T-helper 2 cell treated with Interferon-gamma antibody and Interleukin-4, amounts not matched to agents 100 ng/mL and 5 ng/mL, for 36 hours (primary cell): ENCODE data around the gene RGL4. TPM values are rescaled to one million over a fixed set of nuclear protein-coding genes. Genes with fewer than 3 reads are reported as not detected.
"Not testable (repeated sequence)": the region's sequence is repeated elsewhere in the genome, so short reads cannot be mapped to it uniquely, and the experiment has no call there.

ENCODE experiments used
- intact Hi-C: fragments of 100-400 bp; cut with micrococcal nuclease; formaldehyde crosslinking; loops from one replicate; pipeline ENCODE4 v1.15.1; 2023
- total RNA-seq: library from RNA; stranded (reverse); gene quantifications from 2 replicates; pipeline ENCODE4 v1.2.3, GENCODE V29; 2022

RGL4 gene
- total RNA-seq, 1 donor from 2014 or later = 34.7 TPM

DNA sequence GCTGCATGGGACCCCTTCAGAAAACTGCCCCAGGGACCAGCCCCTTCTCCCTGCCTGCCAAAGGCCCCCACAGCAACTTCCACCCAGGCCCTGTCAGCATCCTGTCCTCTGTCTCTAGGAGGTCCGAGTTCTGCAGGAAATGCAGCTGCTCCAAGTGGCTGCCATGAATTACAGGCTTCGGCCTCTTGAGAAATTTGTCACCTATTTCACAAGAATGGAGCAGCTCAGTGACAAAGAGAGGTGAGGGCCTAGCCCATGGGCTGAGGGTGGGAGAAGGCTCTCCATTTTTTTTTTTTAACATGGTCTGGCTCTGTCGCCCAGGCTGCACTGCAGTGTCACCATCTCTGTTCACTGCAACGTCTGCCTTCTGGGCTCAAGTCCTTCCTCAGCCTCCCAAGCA is 7.3 kb downstream of the RGL4 start:
- intact Hi-C loops = no loop called here

DNA sequence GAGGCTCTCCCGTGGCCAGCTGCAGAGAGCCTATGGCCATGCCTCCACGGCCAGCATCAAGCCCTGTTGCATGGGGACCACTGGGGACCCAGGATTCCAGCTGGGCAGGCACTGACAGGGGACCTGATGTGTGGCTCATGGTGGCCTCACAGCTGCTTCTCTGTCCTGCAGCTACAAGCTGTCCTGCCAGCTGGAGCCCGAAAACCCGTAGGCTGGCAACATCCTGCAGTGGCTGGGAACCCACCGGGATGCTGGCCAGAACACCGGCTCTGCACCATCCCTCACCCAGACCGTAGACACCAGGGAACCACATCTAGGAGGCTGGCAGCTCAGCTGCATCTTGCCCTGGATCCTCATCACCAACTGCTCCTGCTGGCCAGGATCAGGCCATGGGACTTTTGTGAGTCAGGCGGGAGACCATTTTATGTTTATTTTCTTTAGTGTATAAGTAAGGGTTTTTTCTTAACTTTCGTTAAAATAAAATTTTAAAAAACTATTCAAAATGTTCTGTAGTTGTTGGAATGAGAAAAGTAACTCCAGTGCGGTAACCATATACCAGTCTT is 7.9 kb downstream of the RGL4 start:
- intact Hi-C loops = no loop called here

DNA sequence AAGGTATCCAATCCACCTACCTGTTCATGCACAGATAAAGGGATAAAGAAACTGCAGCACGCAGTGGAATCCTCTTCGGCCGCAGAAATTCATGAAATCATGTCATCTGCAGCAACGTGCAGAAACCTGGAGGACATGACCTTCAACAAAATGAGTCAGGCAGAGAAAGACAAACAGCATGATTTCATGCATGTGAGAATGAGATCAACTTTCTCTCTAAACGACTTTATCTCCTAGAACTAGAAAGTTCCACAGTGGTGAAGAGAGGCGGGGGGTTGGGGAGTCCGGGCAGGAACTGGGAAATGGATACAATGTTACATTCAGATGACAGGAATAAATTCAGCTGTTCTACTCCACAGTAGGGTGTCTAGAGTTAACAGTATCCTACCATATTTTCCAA is 9.9 kb downstream of the RGL4 start:
- intact Hi-C loops = no loop called here

DNA sequence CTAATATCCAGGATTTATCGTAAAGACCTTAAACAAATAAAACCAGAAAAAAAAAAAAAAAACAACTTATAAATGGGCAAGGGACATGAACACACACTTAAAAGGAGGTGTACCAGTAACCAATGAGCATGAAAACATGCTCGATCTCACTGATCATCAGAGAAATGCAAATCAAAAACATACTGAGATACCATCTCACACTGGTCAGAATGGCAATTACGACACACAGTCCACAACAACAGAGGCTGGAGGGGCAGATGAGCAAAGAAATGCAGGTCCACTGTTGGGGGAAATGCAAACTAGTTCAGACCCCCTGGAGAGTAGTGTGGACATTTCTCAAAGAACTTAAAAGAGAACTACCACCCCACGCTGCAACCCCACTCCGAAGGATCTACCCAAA is 13.2 kb downstream of the RGL4 start:
- intact Hi-C loops = loop anchor here (2.0 kb wide), 1 partner anchor 47 kb away; the partner anchor contains the start of gene ZNF70

DNA sequence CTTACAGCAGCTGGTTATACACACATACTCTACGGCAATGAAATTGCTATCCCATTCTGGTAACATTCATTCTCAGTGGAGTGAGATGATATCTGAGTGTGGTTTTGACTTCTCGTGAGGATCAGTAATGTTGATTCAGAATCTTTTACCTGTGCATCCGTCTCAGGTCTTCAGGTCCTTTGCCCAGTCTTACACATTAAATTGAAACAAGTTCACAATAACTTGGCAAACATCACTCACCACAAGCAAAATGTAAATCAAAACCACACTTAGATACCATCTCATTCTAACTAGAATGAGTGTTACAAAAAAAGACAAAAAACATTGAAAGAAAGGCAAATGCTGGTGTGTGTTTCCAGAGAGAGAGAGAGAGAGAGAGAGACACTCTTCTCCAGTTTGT is 14.0 kb downstream of the RGL4 start:
- intact Hi-C loops = loop anchor here (1.0 to 2.0 kb wide), 2 partner anchors 9 to 46 kb away; partner anchors contain the start of gene ZNF70

DNA sequence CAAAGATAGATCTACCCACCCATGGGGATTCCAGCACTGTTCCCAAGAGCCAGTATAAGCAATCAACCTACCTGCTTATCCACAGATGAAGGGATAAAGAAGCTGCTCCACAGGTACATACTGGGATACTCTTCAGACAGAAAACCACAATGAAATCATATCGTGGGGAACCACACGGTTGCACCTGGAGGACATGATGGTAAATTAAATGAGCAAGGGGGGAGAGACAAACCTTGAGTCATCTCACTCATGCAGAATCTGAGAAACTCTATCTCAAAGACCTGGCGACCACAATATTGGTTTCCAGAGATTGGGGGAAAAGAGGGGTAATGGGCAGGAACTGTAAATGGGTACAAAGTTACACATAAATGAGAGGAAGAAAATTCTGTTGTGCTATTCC is 14.5 kb downstream of the RGL4 start:
- intact Hi-C loops = loop anchor here (1.0 to 2.0 kb wide), 2 partner anchors 9 to 45 kb away; partner anchors contain the start of gene ZNF70

GRCh38 chr22:23708270-23708669 is 17.5 kb downstream of the RGL4 start:
- intact Hi-C loops = no loop called here

- intact Hi-C loops = no loop called here
These were observed 18.3 kb downstream of the RGL4 start for GRCh38 chr22:23709107-23709506.

GRCh38 chr22:23712256-23712655 is 21.4 kb downstream of the RGL4 start:
- intact Hi-C loops = no loop called here

- intact Hi-C loops = no loop called here
These were observed 23.1 kb downstream of the RGL4 start for GRCh38 chr22:23713696-23714595.

- intact Hi-C loops = loop anchor here (5.0 kb wide), 1 partner anchor 367 kb away; no protein-coding TSS in a partner anchor
These were observed 24.1 kb downstream of the RGL4 start for GRCh38 chr22:23714596-23715578.

GRCh38 chr22:23715806-23716375 is 25.1 kb downstream of the RGL4 start:
- intact Hi-C loops = loop anchor here (5.0 kb wide), 1 partner anchor 366 kb away; no protein-coding TSS in a partner anchor

DNA sequence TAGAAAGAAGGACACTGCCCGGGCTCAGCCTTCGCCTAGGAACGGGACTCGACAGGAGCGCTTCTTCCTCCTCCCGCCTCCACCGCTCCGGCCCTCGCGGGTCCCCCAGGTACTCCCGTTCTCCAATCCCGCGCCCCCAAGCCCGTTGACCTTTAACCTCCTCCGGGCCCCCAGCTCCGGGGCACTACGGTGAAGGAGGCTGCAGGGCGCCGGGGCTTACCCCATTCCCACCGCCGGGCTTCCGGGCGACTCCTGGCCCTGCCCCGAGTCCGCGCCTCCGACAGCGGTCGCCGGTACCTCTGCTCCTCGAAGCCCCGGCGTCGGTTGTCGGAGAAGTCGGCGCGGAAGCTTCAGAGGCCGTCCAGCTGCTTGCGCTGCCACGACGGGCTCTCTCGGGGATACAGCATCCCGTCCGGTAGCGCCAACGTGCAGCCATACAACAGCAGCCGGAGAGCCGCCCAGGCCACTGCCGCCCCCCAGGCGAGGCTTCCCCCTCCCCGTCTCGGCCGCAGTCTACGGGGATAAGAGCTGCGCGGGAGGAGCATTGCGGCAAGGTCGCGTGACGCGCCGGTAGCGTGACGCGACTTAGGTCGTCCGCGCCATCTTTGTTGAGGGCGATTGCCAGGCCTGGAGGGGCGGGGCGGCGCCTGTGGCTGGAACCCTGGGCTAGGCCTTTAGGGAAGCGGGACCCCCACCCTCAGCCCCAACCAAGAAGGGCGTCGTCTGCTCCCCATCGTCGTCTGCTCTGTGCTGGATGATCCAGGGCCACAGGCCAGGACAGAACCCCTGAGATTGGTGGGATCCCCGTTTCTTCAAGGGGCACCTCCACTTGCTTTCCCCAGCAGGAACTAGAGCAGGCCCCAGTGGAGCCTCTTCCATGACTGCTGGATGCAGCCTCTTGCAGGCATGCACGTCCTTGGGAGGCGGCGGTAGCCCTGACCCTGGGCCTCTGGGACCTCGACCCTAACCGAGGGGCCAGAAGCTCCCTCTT is 26.3 kb downstream of the RGL4 start:
- intact Hi-C loops = loop anchor here (1.0 to 5.0 kb wide), 4 partner anchors 21 to 365 kb away; partner anchors contain the start of gene SMARCB1

DNA sequence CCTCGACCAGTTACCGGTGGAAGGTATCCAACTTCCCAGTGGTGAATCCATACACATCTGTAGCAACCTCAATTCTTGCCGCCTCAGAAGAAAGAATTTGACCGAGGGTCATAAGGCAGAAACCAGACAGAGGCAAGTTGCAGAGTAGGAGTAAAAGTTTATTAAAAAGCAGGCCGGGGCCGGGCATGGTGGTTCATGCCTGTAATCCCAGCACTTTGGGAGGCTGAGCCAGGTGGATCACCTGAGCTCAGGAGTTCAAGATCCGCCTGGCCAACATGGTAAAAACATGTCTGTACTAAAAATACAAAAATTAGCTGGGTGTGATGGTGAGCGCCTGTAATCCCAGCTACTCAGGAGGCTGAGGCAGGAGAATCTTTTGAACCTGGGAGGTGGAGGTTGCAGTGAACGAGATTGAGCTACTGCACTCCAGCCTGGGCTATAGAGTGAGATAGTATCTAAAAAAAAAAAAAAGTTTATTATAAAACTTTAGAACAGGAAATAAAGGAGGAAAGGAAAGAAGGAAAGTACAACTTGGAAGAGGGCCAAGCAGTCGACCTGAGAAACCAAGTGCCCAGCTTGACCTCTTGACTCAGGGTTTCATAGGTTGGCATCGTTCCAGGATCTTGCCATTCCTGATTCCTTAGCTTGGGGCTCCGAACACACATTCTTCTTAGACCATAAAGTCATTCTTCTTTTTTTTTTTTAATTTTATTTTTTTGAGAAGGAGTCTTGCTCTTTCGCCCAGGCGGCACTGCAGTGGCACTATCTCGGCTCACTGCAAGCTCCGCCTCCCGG is 27.8 kb downstream of the RGL4 start:
- intact Hi-C loops = loop anchor here (5.0 kb wide), 1 partner anchor 364 kb away; no protein-coding TSS in a partner anchor

GRCh38 chr22:23720855-23721254 is 30.0 kb downstream of the RGL4 start:
- intact Hi-C loops = no loop called here

- intact Hi-C loops = no loop called here
These were observed 31.3 kb downstream of the RGL4 start for GRCh38 chr22:23722160-23722559.

DNA sequence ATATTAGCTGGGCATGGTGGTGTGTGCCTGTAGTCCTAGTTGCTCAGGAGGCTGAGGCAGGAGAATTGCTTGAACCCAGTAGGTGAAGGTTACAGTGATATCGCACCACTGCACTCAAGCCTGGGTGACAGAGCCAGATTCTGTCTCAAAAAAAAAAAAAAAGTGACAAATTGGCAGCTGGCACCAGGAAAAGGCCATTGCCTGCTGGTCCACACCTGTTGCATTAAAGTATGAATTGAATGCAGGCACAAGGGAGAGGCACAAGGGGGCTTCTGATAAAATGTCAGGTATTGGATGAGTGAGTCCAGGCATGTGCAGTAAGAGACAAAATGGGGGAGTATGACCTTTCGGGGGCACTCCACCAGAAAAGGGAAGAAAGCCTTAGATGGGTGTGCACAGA is 31.9 kb downstream of the RGL4 start:
- intact Hi-C loops = no loop called here

GRCh38 chr22:23728108-23728507 is 37.3 kb downstream of the RGL4 start:
- intact Hi-C loops = not testable (repeated sequence)

GRCh38 chr22:23737696-23738095 is 46.9 kb downstream of the RGL4 start:
- intact Hi-C loops = no loop called here
